Lower leg skin (tissue), 4 donors: Measurements from ENCODE around the gene CAMK2D. TPM values are rescaled to one million over a fixed set of nuclear protein-coding genes. Genes with fewer than 3 reads are reported as not detected.

Source experiments
- DNase-seq, 2 donors: peaks; one replicate each; pipeline ENCODE4 v3.0.0-alpha.2; 2019; ENCODE audit warnings: low spot score in 2 of 2
- H3K4me3 ChIP-seq: fragments of 200-600 bp; sonication (generic); 2 replicates; pipeline ENCODE4 v1.5.1; 2017; ENCODE audit warnings: mild to moderate bottlenecking, low read depth; ENCODE audit not compliant: poor library complexity, severe bottlenecking
- CTCF ChIP-seq, 3 donors: fragments of 450-650 bp; IDR thresholded peaks; one replicate each; pipeline ENCODE4 v1.5.1; 2016; ENCODE audit warnings: antibody characterized with exemption in 3 of 3, mild to moderate bottlenecking in 3 of 3, moderate library complexity in 2 of 3
- POLR2A ChIP-seq, 2 donors: fragments of 450-650 bp; IDR thresholded peaks; one replicate each; pipeline ENCODE4 v1.6.1; 2016 to 2017; ENCODE audit warnings: antibody characterized with exemption in 2 of 2, mild to moderate bottlenecking in 1 of 2, moderate library complexity in 1 of 2
- WGBS, 2 donors: methylation state at CpG; one replicate each; pipeline ENCODE4 v1.1.5; 2018; 5-methylcytosine and 5-hydroxymethylcytosine counted together
- intact Hi-C: fragments of 100-400 bp; cut with DNase I; formaldehyde crosslinking; loops from one replicate; pipeline ENCODE4 v1.15.0; 2023; ENCODE audit warnings: low total_unique reads
- total RNA-seq, 4 donors: library from RNA; depleted of rRNA; stranded (reverse); fragments of >200 nt; gene quantifications; one replicate each; pipeline ENCODE4 v1.1.0, GENCODE V29; 2016

CAMK2D gene
- total RNA-seq, 4 donors from 2014 or later = 25.2 to 40.7 (median 32.7) TPM

- TF ChIP-seq POLR2A (IDR thresholded peaks at IDR 0.05) (no peak), CTCF (IDR thresholded peaks at IDR 0.05) (no peak)
- intact Hi-C loops = no loop called here
- no peak overlapping the region for H3K4me3 ChIP-seq
- no peak for DNase-seq
- 96% methylated on average over 4 of the region's 4 CpGs for WGBS, 2 donors
These were observed 261.1 kb downstream of the CAMK2D start for GRCh38 chr4:113500424-113500823.

GRCh38 chr4:113499696-113500095 is 261.8 kb downstream of the CAMK2D start:
- intact Hi-C loops = no loop called here
- 96 to 98% methylated on average over 1 of the region's 1 CpG for WGBS, 2 donors

GRCh38 chr4:113499166-113499565 is 262.4 kb downstream of the CAMK2D start:
- intact Hi-C loops = no loop called here
- 89 to 92% methylated on average over 1 of the region's 1 CpG for WGBS, 2 donors
- H3K4me3 ChIP-seq = no peak overlapping the region
- DNase-seq = no peak
- TF ChIP-seq POLR2A (IDR thresholded peaks at IDR 0.05) (no peak), CTCF (IDR thresholded peaks at IDR 0.05) (no peak)

More at GRCh38 chr4:113499696-113500095, 261.8 kb downstream of the CAMK2D start:
- no peak for DNase-seq
- no peak overlapping the region for H3K4me3 ChIP-seq
- no peak for TF ChIP-seq CTCF (IDR thresholded peaks at IDR 0.05)
- no peak for TF ChIP-seq POLR2A (IDR thresholded peaks at IDR 0.05)

GRCh38 chr4:113497154-113497884 is 264.2 kb downstream of the CAMK2D start:
- 94 to 98% methylated on average over 3 of the region's 3 CpGs for WGBS, 2 donors
- DNase-seq = no peak
- H3K4me3 ChIP-seq = no peak overlapping the region
- intact Hi-C loops = no loop called here
- no peak for TF ChIP-seq POLR2A (IDR thresholded peaks at IDR 0.05)
- no peak for TF ChIP-seq CTCF (IDR thresholded peaks at IDR 0.05)

- no peak for DNase-seq
- intact Hi-C loops = no loop called here
- WGBS, 2 donors = 69 to 73% methylated on average over 2 of the region's 2 CpGs
- H3K4me3 ChIP-seq = no peak overlapping the region
- no peak for TF ChIP-seq POLR2A (IDR thresholded peaks at IDR 0.05)
- no peak for TF ChIP-seq CTCF (IDR thresholded peaks at IDR 0.05)
These were observed 264.8 kb downstream of the CAMK2D start for GRCh38 chr4:113496698-113497097.

GRCh38 chr4:113495790-113496189 is 265.7 kb downstream of the CAMK2D start:
- no peak overlapping the region for H3K4me3 ChIP-seq
- intact Hi-C loops = no loop called here
- no peak for DNase-seq
- TF ChIP-seq CTCF (IDR thresholded peaks at IDR 0.05) (no peak), POLR2A (IDR thresholded peaks at IDR 0.05) (no peak)
- WGBS, 2 donors = 93 to 97% methylated on average over 6 of the region's 6 CpGs
